A549 treated with CORT108297 at 1 μM for 4 hours (cell line): ENCODE measurements around the gene MYLK2. TPM values are rescaled to one million over a fixed set of nuclear protein-coding genes. Genes with fewer than 3 reads are reported as not detected.

Source experiments
- total RNA-seq: library from RNA; stranded (reverse); fragments of 200-300 nt; extraction: Qiagen RNA extraction; gene quantifications from 5 replicates; pipeline ENCODE4 v1.2.3, GENCODE V29; 2022

MYLK2 gene
- 0.35 to 0.77 TPM (median 0.50 TPM) in 5 replicates for total RNA-seq

GRCh38 chr20:31819083-31819784, at the start of gene MYLK2:
TSS of gene MYLK2 (plus strand) at chr20:31819356. CDS start at chr20:31819581, 225 bp downstream.

GRCh38 chr20:31845300-31845863, 26.2 kb downstream of the MYLK2 start, which contains the start of gene FOXS1:
TSS of gene FOXS1 (minus strand) at chr20:31845604. CDS start at chr20:31845542, 62 bp downstream.

DNA sequence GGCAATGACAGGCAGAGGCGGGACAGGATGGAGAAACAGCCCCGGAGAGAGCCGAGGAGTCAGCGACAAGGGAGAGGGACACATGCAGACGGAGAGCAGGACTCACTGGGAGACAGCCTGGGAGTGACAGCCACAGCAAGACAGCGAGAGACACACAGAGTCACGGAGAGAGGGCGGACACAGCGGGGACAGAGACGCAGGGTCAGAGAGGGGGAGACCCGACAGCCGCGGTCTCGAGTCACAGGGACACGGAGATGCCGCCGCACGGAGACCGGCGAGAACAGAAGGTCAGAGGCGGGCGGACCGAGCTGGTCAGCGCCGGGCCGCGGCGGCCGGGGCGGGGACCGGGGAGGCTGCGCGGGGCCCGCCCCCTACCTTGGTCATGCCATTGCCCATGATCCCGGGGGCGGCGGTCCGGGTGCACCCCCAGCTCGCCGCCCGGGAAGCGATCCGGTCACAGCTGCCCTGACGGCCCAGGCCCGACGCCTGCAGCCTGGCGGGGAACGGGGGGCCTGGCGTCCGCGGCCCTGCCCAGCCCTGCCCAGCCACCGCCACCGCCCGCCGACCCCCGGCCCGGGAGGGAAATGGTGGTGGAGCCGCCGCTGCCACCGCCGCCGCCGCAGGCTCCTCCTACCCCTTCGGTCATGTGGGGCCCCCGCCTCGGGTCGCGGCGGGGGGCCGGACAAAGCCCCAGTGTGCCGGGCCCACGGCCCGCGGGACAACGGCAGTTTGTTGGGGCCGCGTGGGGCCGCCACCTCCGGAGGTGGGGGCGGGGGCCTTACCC, 51.0 kb downstream of the MYLK2 start, which contains the start of the genes DUSP15 and TTLL9:
Gene DUSP15, minus strand, starts transcription at position 586 of the 784 bp plus-strand sequence. Its CDS starts 190 bp downstream, at position 396.
Gene TTLL9, plus strand, starts transcription at position 693 of the 784 bp plus-strand sequence. CDS start 493 bp downstream, outside the sequence.

Other genes starting within 250 kb of the MYLK2 start
- gene ID1, start 214.1 kb upstream of the MYLK2 start, total RNA-seq: 254 to 431 TPM (median 298 TPM) in 5 replicates
- gene COX4I2, start 181.4 kb upstream of the MYLK2 start, total RNA-seq: not detected in 5 replicates
- 192 to 204 TPM (median 200 TPM) in 5 replicates for gene BCL2L1, start 96.5 kb upstream of the MYLK2 start, total RNA-seq
- gene TPX2, start 80.1 kb upstream of the MYLK2 start, total RNA-seq: 98.2 to 128 TPM (median 104 TPM) in 5 replicates
- 0.20 to 1.3 TPM (median 0.64 TPM) in 5 replicates for gene FOXS1, start 26.2 kb downstream of the MYLK2 start, total RNA-seq
- gene DUSP15, start 51.2 kb downstream of the MYLK2 start, total RNA-seq: 0.43 to 1.1 TPM (median 0.99 TPM) in 5 replicates
- gene TTLL9, start 51.3 kb downstream of the MYLK2 start, total RNA-seq: 0.02 to 0.15 TPM (median 0.06 TPM) in 4 of 5 replicates, not detected in the other
- gene PDRG1, start 132.7 kb downstream of the MYLK2 start, total RNA-seq: 29.9 to 37.6 TPM (median 33.4 TPM) in 5 replicates
- gene XKR7, start 148.8 kb downstream of the MYLK2 start, total RNA-seq: 0.02 TPM in 1 of 5 replicates, not detected in the others
- 0.33 to 0.68 TPM (median 0.55 TPM) in 5 replicates for gene CCM2L, start 191.1 kb downstream of the MYLK2 start, total RNA-seq
- 0.03 to 0.16 TPM (median 0.12 TPM) in 3 of 5 replicates, not detected in the others for gene HCK, start 232.9 kb downstream of the MYLK2 start, total RNA-seq